Astrocyte (in vitro differentiated cells and primary cell): Measurements from ENCODE around the gene DCUN1D2.

Source experiments
- EZH2 ChIP-seq: IDR thresholded peaks from 2 replicates; pipeline ENCODE4 v1.6.1; 2012; ENCODE audit warnings: mild to moderate bottlenecking, low read length, inconsistent platforms; ENCODE audit not compliant: insufficient read depth
- TF ChIP-seq, protein P1 (sequence below): IDR thresholded peaks from 2 replicates; pipeline ENCODE4 v1.5.1; 2011; ENCODE audit warnings: low read depth, mild to moderate bottlenecking, inconsistent platforms, low read length, moderate library complexity; ENCODE audit not compliant: insufficient read depth

- TF ChIP-seq, protein P1, sequence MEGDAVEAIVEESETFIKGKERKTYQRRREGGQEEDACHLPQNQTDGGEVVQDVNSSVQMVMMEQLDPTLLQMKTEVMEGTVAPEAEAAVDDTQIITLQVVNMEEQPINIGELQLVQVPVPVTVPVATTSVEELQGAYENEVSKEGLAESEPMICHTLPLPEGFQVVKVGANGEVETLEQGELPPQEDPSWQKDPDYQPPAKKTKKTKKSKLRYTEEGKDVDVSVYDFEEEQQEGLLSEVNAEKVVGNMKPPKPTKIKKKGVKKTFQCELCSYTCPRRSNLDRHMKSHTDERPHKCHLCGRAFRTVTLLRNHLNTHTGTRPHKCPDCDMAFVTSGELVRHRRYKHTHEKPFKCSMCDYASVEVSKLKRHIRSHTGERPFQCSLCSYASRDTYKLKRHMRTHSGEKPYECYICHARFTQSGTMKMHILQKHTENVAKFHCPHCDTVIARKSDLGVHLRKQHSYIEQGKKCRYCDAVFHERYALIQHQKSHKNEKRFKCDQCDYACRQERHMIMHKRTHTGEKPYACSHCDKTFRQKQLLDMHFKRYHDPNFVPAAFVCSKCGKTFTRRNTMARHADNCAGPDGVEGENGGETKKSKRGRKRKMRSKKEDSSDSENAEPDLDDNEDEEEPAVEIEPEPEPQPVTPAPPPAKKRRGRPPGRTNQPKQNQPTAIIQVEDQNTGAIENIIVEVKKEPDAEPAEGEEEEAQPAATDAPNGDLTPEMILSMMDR, result no peak
- TF ChIP-seq EZH2, result no peak
These were observed 1.4 kb downstream of the DCUN1D2 start for GRCh38 chr13:113489171-113489548.
